Natural killer cell (primary cell): Measurements from ENCODE around the gene INPP5B. TPM values are rescaled to one million over a fixed set of nuclear protein-coding genes. Genes with fewer than 3 reads are reported as not detected.
"Not testable (repeated sequence)": the region's sequence is repeated elsewhere in the genome, so short reads cannot be mapped to it uniquely, and the experiment has no call there.

Experiments used
- ATAC-seq, 3 donors: fragments of 150-1000 bp in 2 of 3; fragments of 200-7000 bp in 1 of 3; cut with Tn5 transposase; 1 replicate in 1 of 3; 2 replicates in 2 of 3; pipeline ENCODE4 v1.10.0; 2021; ENCODE audit warnings: mild to moderate bottlenecking in 2 of 3, moderate library complexity in 2 of 3
- DNase-seq, 2 donors: peaks; one replicate each; pipeline versions ENCODE4 v3.0.0 to v3.0.0-alpha.2; 2013 to 2021; ENCODE audit warnings: mixed read lengths in 1 of 2
- H3K27ac ChIP-seq: one replicate; pipeline ENCODE4 v1.5.1; 2013; ENCODE audit warnings: mild to moderate bottlenecking, low read length
- H3K27me3 ChIP-seq: one replicate; pipeline ENCODE4 v1.6.1; 2013; ENCODE audit warnings: low read length; ENCODE audit not compliant: control insufficient read depth, insufficient read depth
- H3K36me3 ChIP-seq: one replicate; pipeline ENCODE4 v1.6.1; 2013; ENCODE audit warnings: low read length; ENCODE audit not compliant: control insufficient read depth, insufficient read depth
- H3K4me1 ChIP-seq: one replicate; pipeline ENCODE4 v1.6.1; 2013; ENCODE audit warnings: low read length; ENCODE audit not compliant: control insufficient read depth, insufficient read depth
- H3K4me3 ChIP-seq: one replicate; pipeline ENCODE4 v1.5.1; 2013; ENCODE audit warnings: low read length
- H3K9me3 ChIP-seq: one replicate; pipeline ENCODE4 v1.6.1; 2013; ENCODE audit warnings: low read length; ENCODE audit not compliant: control insufficient read depth, insufficient read depth
- H3K27ac Mint-ChIP-seq, 2 donors: one replicate each; pipeline ENCODE4 v1.8.0; 2022; ENCODE audit warnings: mild to moderate bottlenecking in 2 of 2, mixed read lengths in 2 of 2, moderate library complexity in 1 of 2
- H3K27me3 Mint-ChIP-seq, 2 donors: one replicate each; pipeline ENCODE4 v1.8.0; 2022; ENCODE audit warnings: low read depth in 2 of 2, mixed read lengths in 2 of 2
- H3K36me3 Mint-ChIP-seq: one replicate; pipeline ENCODE4 v1.8.0; 2022; ENCODE audit warnings: mixed read lengths
- H3K4me1 Mint-ChIP-seq, 2 donors: one replicate each; pipeline ENCODE4 v1.8.0; 2022; ENCODE audit warnings: mixed read lengths in 2 of 2
- H3K4me3 Mint-ChIP-seq: one replicate; pipeline ENCODE4 v1.8.0; 2022; ENCODE audit warnings: mild to moderate bottlenecking, moderate library complexity, mixed read lengths
- H3K9me3 Mint-ChIP-seq, 2 donors: one replicate each; pipeline ENCODE4 v1.8.0; 2022; ENCODE audit warnings: mixed read lengths in 2 of 2
- WGBS: methylation state at CpG from one replicate; pipeline ENCODE4 v1.1.7; 2013; ENCODE audit warnings: missing lambda C conversion rate; ENCODE audit not compliant: insufficient coverage; 5-methylcytosine and 5-hydroxymethylcytosine counted together
- intact Hi-C: fragments of 100-400 bp; cut with micrococcal nuclease; formaldehyde crosslinking; loops from one replicate; pipeline ENCODE4 v1.14.2; 2022
- total RNA-seq, 4 donors: library from RNA; stranded (reverse); fragments of 120-200 nt in 1 of 4; gene quantifications; one replicate each; pipeline versions ENCODE4 v1.2.3 to v1.2.4, GENCODE V29; 2013 to 2022
- TF ChIP-seq, protein P1 (sequence below): fragments of 200-600 bp; IDR thresholded peaks from one replicate; pipeline ENCODE4 v1.8.0; 2022; ENCODE audit warnings: antibody characterized with exemption

The INPP5B gene
- total RNA-seq, 3 donors from 2014 or later (not counting 1 experiment from before 2014, with no cell fraction given): 34.0 to 66.2 (median 54.7) TPM

DNA sequence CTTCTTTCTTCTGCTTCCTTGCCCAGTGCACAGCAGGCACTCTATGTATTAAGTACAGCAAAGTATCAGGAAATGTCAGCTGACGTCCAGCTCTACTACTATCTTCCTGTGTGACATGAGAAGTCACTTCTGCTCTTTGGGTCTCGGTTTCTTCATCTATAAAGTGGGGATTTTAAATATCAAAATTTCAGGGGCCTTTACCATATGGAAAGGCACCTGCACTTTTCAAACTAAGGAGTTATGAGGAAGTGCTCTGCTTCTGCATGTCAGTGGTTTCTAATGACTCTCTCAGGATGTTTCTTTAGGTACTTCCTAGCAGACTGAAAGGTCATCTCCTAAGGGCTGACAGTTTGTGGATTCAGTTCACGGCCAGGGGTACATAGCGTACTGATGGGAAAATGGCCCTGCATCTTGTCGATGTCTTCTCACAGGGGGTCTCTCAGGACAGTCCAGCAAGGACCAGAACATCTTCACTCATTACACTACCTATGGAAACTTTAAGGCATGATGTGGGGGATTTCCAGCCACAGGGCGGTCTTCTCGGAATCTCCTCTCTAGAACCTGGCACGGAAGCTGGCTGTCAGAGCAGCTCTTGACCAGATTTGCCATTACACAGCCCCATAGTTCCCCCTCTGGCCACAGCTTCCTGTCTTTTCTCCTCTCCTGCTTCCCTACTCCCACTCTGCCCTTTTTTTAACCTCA, 45.5 kb downstream of the INPP5B start:
- H3K27ac ChIP-seq: peak overlapping the region; percentile 53
- TF ChIP-seq, protein P1, sequence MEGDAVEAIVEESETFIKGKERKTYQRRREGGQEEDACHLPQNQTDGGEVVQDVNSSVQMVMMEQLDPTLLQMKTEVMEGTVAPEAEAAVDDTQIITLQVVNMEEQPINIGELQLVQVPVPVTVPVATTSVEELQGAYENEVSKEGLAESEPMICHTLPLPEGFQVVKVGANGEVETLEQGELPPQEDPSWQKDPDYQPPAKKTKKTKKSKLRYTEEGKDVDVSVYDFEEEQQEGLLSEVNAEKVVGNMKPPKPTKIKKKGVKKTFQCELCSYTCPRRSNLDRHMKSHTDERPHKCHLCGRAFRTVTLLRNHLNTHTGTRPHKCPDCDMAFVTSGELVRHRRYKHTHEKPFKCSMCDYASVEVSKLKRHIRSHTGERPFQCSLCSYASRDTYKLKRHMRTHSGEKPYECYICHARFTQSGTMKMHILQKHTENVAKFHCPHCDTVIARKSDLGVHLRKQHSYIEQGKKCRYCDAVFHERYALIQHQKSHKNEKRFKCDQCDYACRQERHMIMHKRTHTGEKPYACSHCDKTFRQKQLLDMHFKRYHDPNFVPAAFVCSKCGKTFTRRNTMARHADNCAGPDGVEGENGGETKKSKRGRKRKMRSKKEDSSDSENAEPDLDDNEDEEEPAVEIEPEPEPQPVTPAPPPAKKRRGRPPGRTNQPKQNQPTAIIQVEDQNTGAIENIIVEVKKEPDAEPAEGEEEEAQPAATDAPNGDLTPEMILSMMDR: no peak
- WGBS: 31% methylated on average over 7 of the region's 8 CpGs
- Mint-ChIP-seq H3K36me3 (no peaks in the 10 kb centered on the region), H3K27me3 (no peaks in the 10 kb centered on the region), H3K4me3 (peak overlapping the region; percentile 76), H3K9me3 (no peaks in the 10 kb centered on the region), H3K4me1 (peaks cover 16 to 19% of the 10 kb centered on the region in 2 donors), H3K27ac (peak overlapping the region; percentile 87 to 93)
- peaks cover 25% of the 10 kb centered on the region for H3K4me1 ChIP-seq
- ATAC-seq (peak; percentile 68 to 86 (median 84)), DNase-seq (peak in 1 of 2 donors; percentile 13)
- no peaks in the 10 kb centered on the region for H3K9me3 ChIP-seq
- intact Hi-C loops: no loop called here
- no peaks in the 10 kb centered on the region for H3K27me3 ChIP-seq
- H3K36me3 ChIP-seq: no peaks in the 10 kb centered on the region
- H3K4me3 ChIP-seq: no peak overlapping the region

DNA sequence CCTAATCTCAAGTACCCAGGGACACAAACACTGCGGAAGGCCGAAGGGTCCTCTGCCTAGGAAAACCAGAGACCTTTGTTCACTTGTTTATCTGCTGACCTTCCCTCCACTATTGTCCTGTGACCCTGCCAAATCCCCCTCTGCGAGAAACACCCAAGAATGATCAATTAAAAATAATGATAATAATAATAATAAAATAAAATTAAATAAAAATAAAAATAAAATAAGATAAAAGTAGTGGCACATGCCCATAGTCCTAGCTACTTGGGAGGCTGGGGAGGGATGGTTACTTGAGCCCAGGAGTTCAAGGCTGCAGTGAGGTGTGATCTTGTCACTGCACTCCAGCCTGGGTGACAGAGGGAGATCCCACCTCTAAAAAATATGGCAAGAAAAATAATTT, 49.3 kb downstream of the INPP5B start:
- ATAC-seq, H3K36me3 Mint-ChIP-seq, H3K4me3 ChIP-seq, intact Hi-C loops, H3K27me3 Mint-ChIP-seq, H3K4me3 Mint-ChIP-seq, H3K27ac ChIP-seq, H3K27ac Mint-ChIP-seq, H3K9me3 ChIP-seq, H3K36me3 ChIP-seq, H3K9me3 Mint-ChIP-seq, H3K27me3 ChIP-seq, DNase-seq: not testable (repeated sequence)
- peaks cover 26 to 27% of the 10 kb centered on the region in 2 donors for H3K4me1 Mint-ChIP-seq
- WGBS: no CpG with 5 or more reads among the region's 3 CpGs
- H3K4me1 ChIP-seq: peaks cover 22% of the 10 kb centered on the region

DNA sequence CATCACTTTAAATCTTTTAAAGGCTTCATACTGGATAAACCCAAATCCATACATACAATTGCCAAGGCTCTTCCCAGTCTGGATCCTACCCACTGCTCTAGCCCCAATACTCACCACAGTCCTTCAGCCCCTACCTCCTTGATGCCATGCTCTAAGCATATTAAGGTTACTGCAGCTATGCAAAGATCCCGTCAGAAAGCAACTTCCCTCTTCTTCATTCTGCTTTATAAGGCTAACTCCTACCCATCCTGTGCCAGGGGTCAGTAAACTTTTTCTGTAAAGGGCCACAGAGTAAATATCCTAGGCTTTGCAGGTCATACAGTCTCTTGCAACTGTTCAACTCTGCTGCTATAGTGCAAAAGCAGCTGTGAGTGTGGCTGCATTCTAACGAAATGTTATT, 53.2 kb downstream of the INPP5B start:
- intact Hi-C loops: loop anchor here (5.0 kb wide), 1 partner anchor 944 kb away; no protein-coding TSS in a partner anchor
- H3K27ac Mint-ChIP-seq: peak overlapping the region; percentile 52 to 62

More for the DNA sequence above, 53.2 kb downstream of the INPP5B start:
- no peak for ATAC-seq
- Histone ChIP-seq H3K27ac (no peak overlapping the region), H3K36me3 (peaks cover 14% of the 10 kb centered on the region), H3K4me3 (no peak overlapping the region), H3K9me3 (no peaks in the 10 kb centered on the region), H3K27me3 (no peaks in the 10 kb centered on the region), H3K4me1 (no peaks in the 10 kb centered on the region)
- Mint-ChIP-seq H3K4me3 (no peak overlapping the region), H3K4me1 (peaks cover 13 to 14% of the 10 kb centered on the region in 2 donors), H3K36me3 (peaks cover 3% of the 10 kb centered on the region), H3K27me3 (no peaks in the 10 kb centered on the region), H3K9me3 (no peaks in the 10 kb centered on the region)
- TF ChIP-seq, protein P1: no peak
- 83% methylated on average over 2 of the region's 2 CpGs for WGBS
- no peak for DNase-seq
